ENCODE data around the gene SMIM32.

Gene SMIM32

DNA sequence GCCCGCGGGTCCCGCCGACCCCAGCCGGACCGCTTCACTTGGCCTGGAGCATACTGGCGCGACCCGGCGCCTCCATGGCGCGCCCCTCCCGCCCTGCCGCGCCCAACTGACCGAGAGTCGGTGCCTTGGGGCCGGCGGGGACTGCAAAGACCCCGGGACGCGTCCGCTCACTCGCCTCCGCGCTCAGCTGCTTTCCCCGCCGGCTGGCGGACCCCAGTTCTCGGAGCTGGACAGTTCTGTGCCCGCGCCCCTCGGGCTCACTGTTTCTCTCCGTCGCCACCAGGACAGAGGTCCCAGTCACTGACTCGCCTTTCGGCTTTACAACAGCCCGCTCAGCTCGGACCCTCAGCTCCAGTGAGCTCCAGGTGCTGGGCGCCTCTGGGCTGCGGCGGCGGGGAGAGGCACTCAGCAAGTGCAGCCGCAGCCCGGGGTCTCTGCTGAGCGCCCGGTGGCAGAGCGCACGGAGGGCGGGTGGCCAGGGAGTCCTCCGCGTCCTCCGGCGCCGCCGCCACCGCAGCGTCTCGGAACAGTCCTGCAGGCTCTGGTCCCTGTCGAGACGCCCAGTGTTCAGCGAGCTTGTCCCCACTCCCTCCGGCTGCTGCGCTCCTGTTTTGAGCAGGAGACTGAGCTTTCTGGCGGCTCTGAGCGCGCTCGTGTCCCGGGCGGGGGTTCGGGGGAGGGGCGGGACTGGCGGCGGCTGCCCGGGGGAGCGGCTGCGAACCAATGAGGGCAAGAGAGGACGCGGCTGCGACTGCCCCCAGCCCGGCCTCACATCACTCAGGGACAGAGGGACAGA lies at the start of gene SMIM32:
Gene SMIM32 (minus strand): TSS at position 637 of the 796 bp plus-strand sequence. CDS start 638 bp downstream, outside the sequence.
- DNase-seq (ENCODE audit: low read depth, low spot score): peak; percentile 79

DNA sequence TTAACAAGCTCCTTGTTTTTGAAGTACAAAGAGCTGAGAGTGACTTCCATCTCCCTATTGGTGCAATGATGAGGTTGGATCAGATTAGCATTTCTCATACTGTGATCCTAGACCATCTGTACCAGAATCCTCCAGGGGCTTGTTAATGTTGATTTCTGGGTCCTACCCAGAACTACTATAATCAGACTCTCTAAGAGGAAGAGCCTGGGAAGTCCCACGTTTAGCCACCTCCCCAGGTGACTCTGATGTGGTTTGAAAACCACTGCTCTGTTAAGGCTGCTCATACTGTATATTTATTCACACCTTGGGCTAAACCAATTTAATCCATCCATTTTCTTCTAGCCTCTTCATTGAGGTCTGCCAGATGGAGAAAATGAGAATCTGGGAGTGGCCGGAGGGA lies 49.6 kb upstream of the SMIM32 start:
- no peak for DNase-seq (ENCODE audit: low read depth, low spot score)

DNA sequence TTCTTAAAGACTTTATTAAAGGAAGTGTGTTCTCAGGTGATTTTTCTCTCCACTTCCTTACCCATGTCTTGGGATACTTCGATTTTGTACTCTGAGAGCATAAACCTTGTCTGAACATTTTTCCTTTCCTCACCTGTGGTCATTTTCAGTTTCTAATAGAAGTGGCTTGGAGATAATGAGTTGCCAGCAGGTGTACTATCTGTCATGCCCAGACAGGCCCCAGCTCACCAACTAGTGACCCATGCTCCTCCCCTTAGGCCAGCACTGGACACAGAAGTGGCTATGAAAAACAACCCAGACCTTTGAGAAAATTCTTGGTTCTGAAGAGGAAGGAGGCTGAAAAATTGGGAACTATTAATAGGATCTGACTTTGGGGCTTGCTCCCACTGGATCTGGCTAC lies 49.2 kb upstream of the SMIM32 start:
- DNase-seq (ENCODE audit: low read depth, low spot score): no peak

GRCh38 chr5:136240894-136241293 lies 47.9 kb upstream of the SMIM32 start:
- no peak for DNase-seq (ENCODE audit: low read depth, low spot score)

- no peak for DNase-seq (ENCODE audit: low read depth, low spot score)
Measured at GRCh38 chr5:136236479-136237083, 43.6 kb upstream of the SMIM32 start.

- no peak for DNase-seq (ENCODE audit: low read depth, low spot score)
Measured at GRCh38 chr5:136235321-136235720, 42.4 kb upstream of the SMIM32 start.

- DNase-seq (ENCODE audit: low read depth, low spot score): no peak
Measured at GRCh38 chr5:136232316-136232715, 39.4 kb upstream of the SMIM32 start.

- DNase-seq (ENCODE audit: low read depth, low spot score): no peak
Measured at GRCh38 chr5:136230176-136230575, 37.2 kb upstream of the SMIM32 start.

GRCh38 chr5:136228136-136228757 lies 35.3 kb upstream of the SMIM32 start:
- DNase-seq (ENCODE audit: low read depth, low spot score): no peak

- DNase-seq (ENCODE audit: low read depth, low spot score): no peak
Measured at GRCh38 chr5:136226401-136226800, 33.4 kb upstream of the SMIM32 start.

- no peak for DNase-seq (ENCODE audit: low read depth, low spot score)
Measured at GRCh38 chr5:136225796-136226195, 32.8 kb upstream of the SMIM32 start.

DNA sequence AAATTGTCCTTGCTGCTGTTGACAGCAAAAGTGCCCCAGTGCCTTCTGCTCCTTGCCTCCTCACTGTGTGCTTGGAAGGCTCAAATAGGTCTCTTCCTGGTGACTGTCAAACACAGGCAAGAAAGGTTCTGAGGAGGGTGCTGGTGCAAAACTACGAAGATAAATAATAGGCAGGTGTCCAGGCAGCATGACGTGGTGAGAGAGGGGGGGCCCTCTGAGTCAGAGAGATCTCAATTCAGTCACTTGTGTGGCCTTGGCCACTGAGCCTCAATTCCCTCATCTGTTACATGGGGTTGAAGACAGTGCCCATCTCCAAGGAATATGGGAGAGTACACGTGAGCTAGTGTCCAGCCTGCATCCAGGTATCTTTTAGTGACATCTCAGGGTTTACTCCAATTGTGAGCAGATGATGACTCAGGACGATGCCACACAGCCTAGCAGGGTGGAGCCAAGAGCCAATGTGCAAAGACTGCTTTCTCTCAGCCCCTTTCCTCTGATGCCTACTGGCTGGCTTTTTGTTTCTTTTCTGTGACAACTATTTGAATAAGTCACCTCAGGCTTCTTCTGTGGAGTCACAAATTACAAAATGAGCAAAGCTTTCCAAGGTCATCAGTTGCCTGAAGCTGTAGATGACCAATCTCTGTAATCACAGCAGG lies 29.7 kb upstream of the SMIM32 start:
- no peak for DNase-seq (ENCODE audit: low read depth, low spot score)

- DNase-seq (ENCODE audit: low read depth, low spot score): no peak
Measured at GRCh38 chr5:136221340-136221739, 28.4 kb upstream of the SMIM32 start.

DNA sequence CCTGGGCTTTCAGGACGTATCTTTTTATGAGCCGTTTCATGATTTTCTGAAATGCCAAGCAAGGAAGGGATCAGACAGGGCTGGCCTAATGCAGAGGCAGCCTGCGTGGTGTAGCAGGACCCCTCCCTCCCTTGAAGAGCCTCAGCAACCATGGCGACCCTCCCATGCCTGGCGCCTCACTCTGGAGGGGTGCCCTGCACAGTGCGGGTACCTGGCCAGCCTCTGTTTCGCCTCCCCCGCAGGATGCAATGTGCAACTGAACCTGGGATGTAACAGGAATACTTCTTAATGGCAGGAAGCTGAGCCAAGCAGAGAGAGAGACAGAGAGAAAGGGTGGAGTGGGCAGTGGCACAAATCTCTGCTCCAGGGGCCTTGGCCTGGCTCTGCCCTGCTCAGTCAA lies 23.3 kb upstream of the SMIM32 start:
- no peak for DNase-seq (ENCODE audit: low read depth, low spot score)

GRCh38 chr5:136215812-136216211 lies 22.9 kb upstream of the SMIM32 start:
- no peak for DNase-seq (ENCODE audit: low read depth, low spot score)

DNA sequence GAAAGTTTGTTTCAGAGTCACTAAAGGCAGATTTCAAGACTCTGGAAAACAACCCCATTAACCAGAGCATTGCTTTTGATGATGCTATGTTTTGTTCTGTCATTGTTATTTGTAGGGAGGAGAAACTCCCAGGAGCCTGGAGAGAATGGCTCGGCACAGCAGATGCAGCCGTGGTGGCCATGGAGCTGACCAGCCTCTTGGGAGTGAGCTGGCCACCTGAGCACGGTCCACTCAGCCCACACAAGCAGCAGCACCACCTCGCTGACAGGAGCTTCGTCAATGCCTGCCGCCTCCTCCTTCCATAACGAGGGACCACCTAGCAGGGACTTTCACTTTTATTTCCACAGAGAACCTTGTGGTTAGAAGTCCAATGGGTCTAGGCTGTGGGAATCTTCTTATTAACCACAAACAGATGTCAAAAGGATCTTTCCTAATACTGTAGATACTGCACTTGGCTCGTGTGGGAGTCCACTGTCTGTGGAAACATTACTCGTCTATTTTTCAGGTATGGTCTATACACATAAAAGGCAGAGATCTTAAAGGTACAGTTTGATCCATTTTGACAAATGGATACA lies 21.0 kb upstream of the SMIM32 start:
- DNase-seq (ENCODE audit: low read depth, low spot score): no peak

DNA sequence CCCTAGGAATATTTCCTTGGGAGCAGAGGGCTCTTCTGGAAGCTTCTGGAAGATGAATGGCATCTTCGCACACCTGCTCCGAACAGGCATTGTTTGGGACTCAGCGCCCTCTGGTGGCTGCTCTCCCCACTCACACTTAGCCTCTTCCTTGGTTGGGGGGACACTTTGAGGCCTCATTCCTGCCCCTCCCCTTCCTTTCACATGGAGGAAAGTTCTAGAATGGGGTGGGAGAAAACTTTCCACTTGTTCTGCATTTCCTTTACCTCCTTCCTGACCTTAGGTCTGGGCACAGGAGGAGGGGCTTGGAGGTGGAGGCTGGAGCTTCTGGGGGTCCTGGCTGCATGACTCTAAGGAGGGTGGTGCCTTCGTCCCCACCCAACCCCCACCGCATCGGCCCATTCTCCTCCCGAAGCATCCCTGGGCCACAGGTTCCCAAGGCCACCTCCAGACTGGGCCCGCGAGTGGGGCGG lies 19.3 kb upstream of the SMIM32 start:
- peak; percentile 70 for DNase-seq (ENCODE audit: low read depth, low spot score)

DNA sequence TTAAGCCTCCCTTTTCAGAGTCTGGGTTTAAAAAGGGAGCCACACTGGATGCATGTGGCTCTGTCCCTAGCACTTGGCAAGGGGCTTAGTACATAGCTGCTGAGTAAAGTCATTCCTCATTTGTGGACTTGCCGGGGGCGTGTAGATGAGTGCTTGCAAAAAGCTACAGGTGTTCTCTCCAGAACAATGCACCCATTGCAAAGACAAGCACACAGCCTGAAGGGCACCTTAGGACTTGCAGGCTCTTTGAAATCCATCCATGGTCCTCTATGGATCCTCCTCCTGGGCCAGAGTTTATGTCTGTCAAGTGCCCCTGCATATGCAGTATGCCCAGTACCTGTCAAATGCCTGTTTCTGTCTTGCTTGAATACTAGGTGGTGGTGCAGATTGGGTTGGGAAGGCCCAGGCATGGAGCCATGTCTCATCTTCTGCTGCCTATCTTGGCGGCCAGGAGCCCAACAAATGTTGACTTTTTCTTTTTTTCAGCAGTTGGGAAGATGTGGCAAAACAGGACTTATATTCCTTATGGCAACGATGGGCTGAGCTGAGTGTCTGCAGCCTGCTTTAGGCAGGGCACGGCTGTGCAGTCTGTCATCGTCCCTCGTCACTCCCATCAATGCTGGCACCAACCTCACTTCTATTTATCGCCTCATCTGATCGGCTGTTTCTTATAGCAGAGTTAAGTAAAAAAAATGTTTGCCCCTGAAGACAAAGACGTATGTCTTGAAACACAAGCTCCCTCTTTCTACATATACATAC lies 18.5 kb upstream of the SMIM32 start:
- no peak for DNase-seq (ENCODE audit: low read depth, low spot score)

- DNase-seq (ENCODE audit: low read depth, low spot score): no peak
Measured at GRCh38 chr5:136210259-136210658, 17.3 kb upstream of the SMIM32 start.

DNA sequence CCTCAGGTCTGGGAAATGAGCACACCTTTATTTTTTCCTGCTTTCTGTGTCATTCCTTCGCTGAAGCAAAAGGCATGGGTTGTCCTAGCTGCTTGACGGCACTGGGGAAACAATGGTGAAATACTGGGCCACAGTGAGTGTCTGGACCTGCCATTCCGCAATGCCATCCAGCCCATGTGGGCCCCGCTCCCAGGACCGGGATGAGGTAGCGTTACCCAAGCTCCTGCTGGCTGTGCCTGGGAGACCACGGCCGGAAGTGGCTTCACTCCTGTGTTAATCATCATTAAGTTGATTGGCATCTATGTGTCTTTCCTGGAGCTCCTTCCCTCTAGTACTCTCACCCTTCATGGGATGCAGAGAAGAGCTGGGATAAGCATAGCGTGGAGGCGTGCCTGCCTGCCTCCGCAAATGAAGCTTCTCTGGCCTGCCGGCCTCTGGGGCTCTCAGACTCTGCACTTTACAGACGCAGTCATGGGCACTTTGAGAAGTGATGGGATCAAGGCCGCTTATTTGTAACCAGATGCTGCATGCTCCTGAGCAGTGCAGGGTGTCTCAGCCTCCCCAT lies 16.5 kb upstream of the SMIM32 start:
- DNase-seq (ENCODE audit: low read depth, low spot score): no peak

- no peak for DNase-seq (ENCODE audit: low read depth, low spot score)
Measured at GRCh38 chr5:136208916-136209315, 16.0 kb upstream of the SMIM32 start.

Data from ELF-1 (cell line).